Epithelial cell of esophagus (primary cell): Measurements from ENCODE around the gene CEP350.

ENCODE experiments used
- DNase-seq: peaks from one replicate; pipeline ENCODE4 v3.0.0; 2010; ENCODE audit warnings: low read depth
- H3K4me3 ChIP-seq: 2 replicates; pipeline ENCODE4 v1.5.1; 2011; ENCODE audit warnings: mild to moderate bottlenecking, low read length, control low read depth
- TF ChIP-seq, protein P1 (sequence below): IDR thresholded peaks from 2 replicates; pipeline ENCODE4 v1.5.1; 2011; ENCODE audit warnings: low read depth, mild to moderate bottlenecking, low read length, control low read depth, inconsistent platforms; ENCODE audit not compliant: insufficient read depth; ENCODE audit errors: missing control alignments

CEP350 gene

GRCh38 chr1:180157108-180157507 lies 202.5 kb downstream of the CEP350 start:
- TF ChIP-seq, protein P1, sequence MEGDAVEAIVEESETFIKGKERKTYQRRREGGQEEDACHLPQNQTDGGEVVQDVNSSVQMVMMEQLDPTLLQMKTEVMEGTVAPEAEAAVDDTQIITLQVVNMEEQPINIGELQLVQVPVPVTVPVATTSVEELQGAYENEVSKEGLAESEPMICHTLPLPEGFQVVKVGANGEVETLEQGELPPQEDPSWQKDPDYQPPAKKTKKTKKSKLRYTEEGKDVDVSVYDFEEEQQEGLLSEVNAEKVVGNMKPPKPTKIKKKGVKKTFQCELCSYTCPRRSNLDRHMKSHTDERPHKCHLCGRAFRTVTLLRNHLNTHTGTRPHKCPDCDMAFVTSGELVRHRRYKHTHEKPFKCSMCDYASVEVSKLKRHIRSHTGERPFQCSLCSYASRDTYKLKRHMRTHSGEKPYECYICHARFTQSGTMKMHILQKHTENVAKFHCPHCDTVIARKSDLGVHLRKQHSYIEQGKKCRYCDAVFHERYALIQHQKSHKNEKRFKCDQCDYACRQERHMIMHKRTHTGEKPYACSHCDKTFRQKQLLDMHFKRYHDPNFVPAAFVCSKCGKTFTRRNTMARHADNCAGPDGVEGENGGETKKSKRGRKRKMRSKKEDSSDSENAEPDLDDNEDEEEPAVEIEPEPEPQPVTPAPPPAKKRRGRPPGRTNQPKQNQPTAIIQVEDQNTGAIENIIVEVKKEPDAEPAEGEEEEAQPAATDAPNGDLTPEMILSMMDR: no peak
- H3K4me3 ChIP-seq: peak overlapping the region; percentile 2
- DNase-seq: no peak

DNA sequence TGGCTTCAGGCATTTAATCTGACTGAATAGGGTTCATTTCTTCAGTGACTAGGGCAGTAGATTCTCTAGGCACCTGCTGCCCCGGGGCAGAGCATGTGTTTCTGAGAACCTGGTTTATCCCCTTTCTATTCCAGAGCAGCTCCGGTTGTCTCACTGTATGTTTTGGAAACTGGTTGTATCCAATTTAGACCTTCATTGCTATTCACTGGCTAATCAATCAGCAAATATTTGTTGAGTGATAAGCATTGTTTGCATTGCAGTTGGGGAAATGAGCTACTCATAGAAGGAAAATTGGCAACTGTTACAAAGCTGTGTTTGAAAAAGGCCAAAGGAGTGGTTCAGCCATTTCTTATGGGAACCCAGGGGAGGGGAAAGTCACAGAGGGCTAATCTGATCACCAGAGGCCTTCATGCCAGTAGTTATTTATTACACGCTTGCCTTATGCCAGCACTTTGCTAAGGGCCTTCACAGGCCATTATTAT lies 203.0 kb downstream of the CEP350 start:
- TF ChIP-seq, protein P1: no peak
- no peak for DNase-seq
- H3K4me3 ChIP-seq: no peak overlapping the region

DNA sequence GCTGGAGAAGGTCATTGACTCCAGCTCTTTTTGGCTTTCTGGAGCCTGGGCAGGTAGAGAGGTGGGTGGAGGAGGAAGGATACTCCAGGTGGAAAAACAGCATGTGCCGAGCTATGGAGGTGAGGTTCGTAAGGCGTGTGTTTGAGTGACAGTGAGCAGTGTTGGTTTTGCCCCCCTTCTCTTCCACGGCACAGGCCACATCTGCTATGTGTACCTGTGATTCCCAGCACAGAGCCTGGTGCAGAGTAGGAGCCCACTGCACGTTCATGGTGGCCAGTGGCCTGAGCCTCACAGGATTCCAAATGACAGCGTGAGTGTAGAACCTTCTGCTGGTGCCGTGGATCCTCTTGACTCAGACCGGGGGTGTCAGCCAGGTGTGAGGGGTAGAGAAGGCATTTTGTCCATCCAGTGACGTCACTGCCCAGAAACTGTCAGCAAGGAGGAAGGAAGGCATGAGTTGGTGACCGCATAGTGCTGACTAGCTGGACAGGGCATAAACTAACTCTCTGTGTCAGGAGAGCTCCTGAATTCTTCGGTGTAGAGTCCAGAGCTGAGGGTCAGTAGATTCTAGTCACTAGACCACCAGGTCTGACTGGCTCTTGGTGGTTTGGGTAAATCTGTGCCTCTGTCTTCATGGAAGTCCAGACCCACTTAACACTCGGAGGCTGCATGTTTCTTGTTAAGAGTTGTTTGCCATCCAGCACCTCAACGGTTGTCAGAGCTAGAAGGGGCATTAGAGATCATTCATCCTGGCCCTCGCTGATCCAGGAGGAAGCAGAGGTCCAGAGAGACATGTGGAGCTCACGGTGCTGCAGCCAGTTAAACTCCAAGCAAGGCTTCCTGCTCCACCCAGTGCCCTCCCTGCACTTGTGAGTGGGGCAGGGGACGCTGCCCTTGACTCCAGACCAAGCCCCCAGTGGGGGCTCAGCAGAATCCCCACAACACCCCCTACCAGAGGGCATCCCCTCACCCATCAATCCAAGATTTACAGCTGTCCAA lies 203.8 kb downstream of the CEP350 start:
- no peak for DNase-seq
- TF ChIP-seq, protein P1: no peak
- no peak overlapping the region for H3K4me3 ChIP-seq

- DNase-seq: no peak
- H3K4me3 ChIP-seq: no peak overlapping the region
- TF ChIP-seq, protein P1: no peak
Measured at GRCh38 chr1:180160357-180160756, 205.7 kb downstream of the CEP350 start.

GRCh38 chr1:180163041-180163440 lies 208.4 kb downstream of the CEP350 start:
- H3K4me3 ChIP-seq: no peak overlapping the region
- no peak for DNase-seq
- TF ChIP-seq, protein P1: no peak
